Large intestine (tissue), 3 donors: ENCODE results near the gene MYO1F. TPM values are rescaled to one million over a fixed set of nuclear protein-coding genes. Genes with fewer than 3 reads are reported as not detected.

Source experiments
- DNase-seq, 2 donors: peaks; one replicate each; pipeline versions ENCODE4 v3.0.0 to v3.0.0-alpha.2; 2013
- H3K27ac ChIP-seq: one replicate; pipeline ENCODE4 v1.5.1; 2013; ENCODE audit warnings: low read length
- H3K27me3 ChIP-seq: 2 replicates; pipeline ENCODE4 v1.6.1; 2013; ENCODE audit warnings: low read length; ENCODE audit not compliant: control insufficient read depth, insufficient read depth
- H3K36me3 ChIP-seq: 2 replicates; pipeline ENCODE4 v1.6.1; 2013; ENCODE audit warnings: low read length; ENCODE audit not compliant: control insufficient read depth, insufficient read depth
- H3K4me1 ChIP-seq: one replicate; pipeline ENCODE4 v1.6.1; 2013; ENCODE audit warnings: low read length; ENCODE audit not compliant: control insufficient read depth, insufficient read depth
- H3K4me3 ChIP-seq: one replicate; pipeline ENCODE4 v1.5.1; 2013; ENCODE audit warnings: low read length
- H3K9me3 ChIP-seq: one replicate; pipeline ENCODE4 v1.6.1; 2013; ENCODE audit warnings: mild to moderate bottlenecking, low read depth, low read length, moderate library complexity; ENCODE audit not compliant: control insufficient read depth
- WGBS: methylation state at CpG from one replicate; pipeline ENCODE4 v1.1.5; 2013; ENCODE audit warnings: low lambda C conversion rate; ENCODE audit not compliant: insufficient coverage; 5-methylcytosine and 5-hydroxymethylcytosine counted together
- polyA plus RNA-seq: library from polyadenylated mRNA; unstranded; fragments of 120-200 nt; gene quantifications from one replicate; pipeline ENCODE4 v1.2.1, GENCODE V29; 2013

Gene MYO1F
- polyA plus RNA-seq, 1 donor: 13.9 TPM

GRCh38 chr19:8612807-8613171 is 35.5 kb upstream of the MYO1F start:
- Histone ChIP-seq H3K4me3 (no peak overlapping the region), H3K27me3 (peaks cover 20% of the 10 kb centered on the region), H3K9me3 (no peaks in the 10 kb centered on the region), H3K27ac (no peak overlapping the region), H3K36me3 (no peaks in the 10 kb centered on the region), H3K4me1 (peaks cover 2% of the 10 kb centered on the region)
- no CpG with 5 or more reads among the region's 5 CpGs for WGBS
- no peak for DNase-seq

DNA sequence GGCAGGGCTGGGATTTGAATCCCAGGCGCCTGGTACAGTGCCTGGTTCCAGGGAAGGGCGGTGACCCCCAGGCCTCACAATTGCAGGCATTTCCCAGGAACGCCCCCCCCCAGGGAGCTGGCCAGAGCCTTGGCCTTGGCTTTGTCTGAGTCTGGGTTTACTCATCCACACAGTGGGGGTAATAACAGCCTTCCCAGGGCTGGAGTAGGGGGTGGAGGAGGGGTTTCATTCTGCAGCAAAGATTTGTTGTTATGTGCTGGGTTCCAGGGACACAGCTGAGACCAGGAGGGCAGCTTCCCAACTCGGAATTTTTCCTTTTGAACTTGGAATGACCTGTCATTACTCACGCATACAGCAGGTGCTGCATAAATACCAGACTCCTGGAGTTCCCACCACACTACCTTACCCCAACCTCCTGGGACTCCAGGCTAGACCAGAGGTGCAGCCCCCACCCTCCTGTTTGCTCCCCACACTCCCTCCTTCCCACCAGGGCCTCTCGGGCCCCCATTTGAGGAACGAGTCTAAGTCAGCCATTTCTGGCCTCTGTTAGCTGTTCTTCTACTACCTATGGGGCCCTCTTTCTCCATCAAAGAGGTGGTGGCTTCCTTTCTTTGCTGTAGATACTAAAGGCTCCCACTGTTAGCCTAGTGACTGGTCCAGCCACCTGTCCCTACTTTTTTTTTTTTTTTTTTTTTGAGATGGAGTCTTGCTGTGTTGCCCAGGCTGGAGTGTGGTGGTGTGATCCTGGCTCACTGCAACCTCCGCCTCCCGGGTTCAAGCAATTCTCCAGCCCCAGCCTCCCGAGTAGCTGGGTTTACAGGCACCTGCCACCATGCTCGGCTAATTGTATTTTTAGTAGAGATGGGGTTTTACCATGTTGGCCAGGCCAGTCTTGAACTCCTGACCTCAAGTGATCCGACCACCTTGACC is 34.9 kb upstream of the MYO1F start:
- H3K36me3 ChIP-seq: no peaks in the 10 kb centered on the region
- no peak overlapping the region for H3K4me3 ChIP-seq
- H3K9me3 ChIP-seq: no peaks in the 10 kb centered on the region
- H3K27me3 ChIP-seq: peaks cover 17% of the 10 kb centered on the region
- H3K4me1 ChIP-seq: peaks cover 2% of the 10 kb centered on the region
- DNase-seq: no peak
- no CpG with 5 or more reads among the region's 12 CpGs for WGBS
- no peak overlapping the region for H3K27ac ChIP-seq

DNA sequence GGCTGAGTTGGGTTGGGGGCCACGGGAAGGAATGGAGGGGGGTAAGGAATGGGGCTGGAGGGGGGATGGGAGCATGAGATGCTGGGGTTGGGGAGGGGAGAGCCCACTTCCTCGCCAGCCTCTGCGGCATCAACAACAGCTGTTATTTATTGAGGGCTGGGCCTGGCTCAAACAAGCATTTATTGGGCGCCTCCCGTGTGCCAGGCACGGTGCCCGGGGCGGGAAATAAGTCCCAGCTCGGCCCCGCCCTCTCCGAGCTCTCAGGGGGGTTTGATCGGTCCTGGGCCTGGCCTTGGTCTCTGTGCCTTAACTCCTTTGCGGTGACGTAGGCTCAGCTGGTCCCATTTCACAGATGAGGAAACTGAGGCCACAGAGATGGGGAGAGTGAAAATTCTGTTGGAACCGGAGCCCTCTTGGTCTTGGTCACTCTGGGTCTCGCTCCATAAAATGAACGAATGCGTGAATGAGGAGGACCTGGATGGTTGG is 34.2 kb upstream of the MYO1F start:
- no peak overlapping the region for H3K27ac ChIP-seq

GRCh38 chr19:8610936-8611300 is 33.7 kb upstream of the MYO1F start:
- H3K9me3 ChIP-seq: no peaks in the 10 kb centered on the region
- no peak for DNase-seq
- no peak overlapping the region for H3K27ac ChIP-seq
- no peaks in the 10 kb centered on the region for H3K36me3 ChIP-seq
- peaks cover 2% of the 10 kb centered on the region for H3K4me1 ChIP-seq
- no CpG with 5 or more reads among the region's 9 CpGs for WGBS
- no peak overlapping the region for H3K4me3 ChIP-seq
- peaks cover 17% of the 10 kb centered on the region for H3K27me3 ChIP-seq

More for the DNA sequence above, 34.2 kb upstream of the MYO1F start:
- H3K36me3 ChIP-seq: no peaks in the 10 kb centered on the region
- no CpG with 5 or more reads among the region's 18 CpGs for WGBS
- peaks cover 17% of the 10 kb centered on the region for H3K27me3 ChIP-seq
- peaks cover 2% of the 10 kb centered on the region for H3K4me1 ChIP-seq
- no peaks in the 10 kb centered on the region for H3K9me3 ChIP-seq
- no peak for DNase-seq
- no peak overlapping the region for H3K4me3 ChIP-seq

GRCh38 chr19:8610041-8610935 is 33.0 kb upstream of the MYO1F start, which contains the start of gene ADAMTS10:
ADAMTS10 (minus strand) TSS chr19:8610715; CDS start chr19:8605710, 5,005 bp downstream.
- no CpG with 5 or more reads among the region's 74 CpGs for WGBS
- peak in 1 of 2 donors; percentile 50 for DNase-seq
- H3K9me3 ChIP-seq: peaks cover 4% of the 10 kb centered on the region
- H3K4me1 ChIP-seq: peaks cover 2% of the 10 kb centered on the region
- H3K27ac ChIP-seq: peak within 1 kb of the TSS; percentile 49
- H3K27me3 ChIP-seq: peaks cover 17% of the 10 kb centered on the region
- peak within 1 kb of the TSS; percentile 57 for H3K4me3 ChIP-seq
- no peaks in the 10 kb centered on the region for H3K36me3 ChIP-seq

DNA sequence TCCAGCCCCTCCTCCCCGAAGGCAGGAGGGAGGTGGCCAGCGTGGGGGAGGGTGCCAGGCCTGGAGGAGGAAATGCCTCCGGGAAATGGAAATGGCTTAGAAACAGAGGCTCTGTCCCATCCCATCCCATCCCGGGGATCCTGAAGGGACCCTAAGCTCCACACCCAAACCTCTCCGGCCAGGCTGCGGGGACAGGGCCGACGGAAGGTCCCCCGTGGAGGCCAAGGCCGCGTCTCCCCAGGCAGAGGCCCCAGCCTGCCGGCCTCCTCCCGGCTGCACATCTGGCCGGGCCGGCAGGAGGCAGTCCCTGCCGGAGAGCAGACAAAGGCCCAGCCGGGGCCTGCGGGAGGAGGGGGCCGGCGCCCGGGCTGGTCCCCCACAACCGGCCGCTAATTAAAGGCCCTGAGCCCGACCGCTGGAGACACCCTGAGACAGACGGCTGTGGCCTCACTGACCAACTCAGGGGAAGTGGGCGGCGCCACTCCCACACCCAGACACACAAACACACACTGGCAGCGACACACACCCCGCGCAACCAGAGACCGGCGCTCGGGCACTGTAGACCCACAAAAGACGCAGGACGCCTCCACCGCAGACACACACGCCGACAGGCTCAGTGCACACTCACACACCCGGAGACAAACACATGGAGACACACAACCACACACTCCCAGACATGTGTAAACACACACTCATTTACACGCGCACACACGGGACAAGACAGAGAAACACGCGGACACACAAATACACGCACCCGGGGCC is 32.2 kb upstream of the MYO1F start:
- H3K9me3 ChIP-seq: peaks cover 10% of the 10 kb centered on the region
- H3K4me3 ChIP-seq: peak overlapping the region; percentile 57
- no CpG with 5 or more reads among the region's 47 CpGs for WGBS

DNA sequence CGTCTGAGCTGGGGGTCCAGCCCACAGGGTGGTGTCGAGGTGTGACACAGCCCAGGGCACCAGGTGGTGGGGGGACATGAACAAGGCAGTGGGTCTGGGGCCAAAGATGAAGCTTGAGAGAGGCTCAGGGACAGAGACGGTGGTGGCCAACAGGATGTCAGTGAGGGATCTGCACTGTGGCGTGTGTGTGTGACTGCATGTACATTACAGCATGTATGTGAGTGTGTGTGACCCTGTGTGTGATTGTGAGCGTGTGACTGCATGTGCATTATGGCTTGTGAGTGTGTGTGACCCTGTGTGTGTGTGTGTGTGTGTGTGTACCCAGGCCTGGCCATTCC is 31.7 kb upstream of the MYO1F start:
- Histone ChIP-seq H3K27ac (no peak overlapping the region), H3K4me1 (peaks cover 2% of the 10 kb centered on the region), H3K9me3 (peaks cover 10% of the 10 kb centered on the region), H3K27me3 (peaks cover 17% of the 10 kb centered on the region), H3K4me3 (peak overlapping the region; percentile 57), H3K36me3 (no peaks in the 10 kb centered on the region)
- WGBS: no CpG with 5 or more reads among the region's 5 CpGs
- no peak for DNase-seq

More for the DNA sequence above, 32.2 kb upstream of the MYO1F start:
- peak in 1 of 2 donors; percentile 39 for DNase-seq
- no peaks in the 10 kb centered on the region for H3K36me3 ChIP-seq
- peaks cover 17% of the 10 kb centered on the region for H3K27me3 ChIP-seq
- H3K27ac ChIP-seq: peak overlapping the region; percentile 49
- H3K4me1 ChIP-seq: peaks cover 2% of the 10 kb centered on the region

DNA sequence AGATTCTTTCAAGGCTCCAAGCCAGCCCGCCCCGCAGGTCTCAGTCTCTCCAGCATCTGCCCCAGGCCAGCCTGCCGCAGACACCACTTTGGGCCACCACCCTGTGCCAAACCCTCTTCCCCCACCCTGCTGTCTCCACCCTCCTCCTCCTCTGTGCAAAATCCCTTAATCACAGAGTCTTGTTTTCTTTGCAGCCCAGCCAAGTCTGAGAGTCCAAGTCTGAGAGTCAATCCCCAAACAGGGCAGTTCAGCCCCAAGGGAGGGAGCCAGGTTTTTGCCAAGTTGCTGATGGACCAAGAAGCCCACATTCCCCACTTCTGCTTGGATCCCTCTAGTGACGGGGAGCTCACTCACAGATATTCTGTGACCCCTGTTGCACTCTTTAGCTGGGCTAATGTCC is 30.1 kb upstream of the MYO1F start:
- Histone ChIP-seq H3K36me3 (no peaks in the 10 kb centered on the region), H3K27me3 (peaks cover 17% of the 10 kb centered on the region), H3K4me1 (peaks cover 2% of the 10 kb centered on the region), H3K27ac (no peak overlapping the region), H3K4me3 (no peak overlapping the region), H3K9me3 (peaks cover 10% of the 10 kb centered on the region)
- no peak for DNase-seq
- 100% methylated on average over 3 of the region's 4 CpGs for WGBS

GRCh38 chr19:8605514-8605913 is 28.3 kb upstream of the MYO1F start:
- H3K4me3 ChIP-seq: no peak overlapping the region
- peaks cover 5% of the 10 kb centered on the region for H3K36me3 ChIP-seq
- WGBS: no CpG with 5 or more reads among the region's 17 CpGs

DNA sequence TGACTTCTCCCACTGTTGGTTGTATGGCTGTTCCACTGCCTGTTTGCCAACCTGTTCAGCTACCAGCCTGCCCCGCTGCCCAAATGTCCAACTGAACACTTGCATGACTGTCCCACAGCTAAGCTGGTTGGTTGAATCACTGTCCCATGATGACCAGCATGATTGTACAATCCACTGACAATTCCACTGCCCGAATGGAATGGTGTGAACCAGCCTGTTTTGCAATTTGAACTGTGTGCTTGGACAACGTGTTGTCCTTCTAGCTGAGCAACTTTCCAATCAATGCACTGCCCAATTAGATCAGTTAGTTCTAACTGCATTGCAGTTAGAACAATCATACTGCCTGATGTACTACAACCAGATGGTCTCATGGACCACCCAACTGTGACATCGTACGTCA is 24.6 kb upstream of the MYO1F start:
- H3K4me3 ChIP-seq: no peak overlapping the region
- no CpG with 5 or more reads among the region's 5 CpGs for WGBS
- peaks cover 5% of the 10 kb centered on the region for H3K36me3 ChIP-seq

More at GRCh38 chr19:8605514-8605913, 28.3 kb upstream of the MYO1F start:
- peaks cover 2% of the 10 kb centered on the region for H3K4me1 ChIP-seq
- peaks cover 17% of the 10 kb centered on the region for H3K27me3 ChIP-seq
- no peak for DNase-seq
- no peak overlapping the region for H3K27ac ChIP-seq
- H3K9me3 ChIP-seq: peaks cover 10% of the 10 kb centered on the region

More for the DNA sequence above, 24.6 kb upstream of the MYO1F start:
- no peak overlapping the region for H3K27ac ChIP-seq
- H3K4me1 ChIP-seq: no peaks in the 10 kb centered on the region
- no peaks in the 10 kb centered on the region for H3K27me3 ChIP-seq
- DNase-seq: no peak
- peaks cover 15% of the 10 kb centered on the region for H3K9me3 ChIP-seq
